Vagina (tissue), 2 donors: Measurements from ENCODE around the gene CNTN1. TPM values are rescaled to one million over a fixed set of nuclear protein-coding genes. Genes with fewer than 3 reads are reported as not detected.
"Not testable (repeated sequence)": the region's sequence is repeated elsewhere in the genome, so short reads cannot be mapped to it uniquely, and the experiment has no call there.

Source experiments
- DNase-seq, 2 donors: peaks; one replicate each; pipeline ENCODE4 v3.0.0-alpha.2; 2017; ENCODE audit errors: extremely low spot score in 2 of 2
- H3K27ac ChIP-seq: fragments of 200-600 bp; sonication (generic); one replicate; pipeline ENCODE4 v1.5.1; 2019
- H3K27me3 ChIP-seq: fragments of 200-600 bp; sonication (generic); one replicate; pipeline ENCODE4 v1.5.1; 2019
- H3K36me3 ChIP-seq, 2 donors: fragments of 200-600 bp; sonication (generic); one replicate each; pipeline ENCODE4 v1.5.1; 2017 to 2019
- H3K4me1 ChIP-seq: fragments of 200-600 bp; sonication (generic); one replicate; pipeline ENCODE4 v1.5.1; 2019
- H3K4me3 ChIP-seq, 2 donors: fragments of 200-600 bp; sonication (generic); 1 replicate in 1 of 2; 2 replicates in 1 of 2; pipeline ENCODE4 v1.5.1; 2016 to 2019
- H3K9me3 ChIP-seq: fragments of 200-600 bp; sonication (generic); one replicate; pipeline ENCODE4 v1.5.1; 2019
- CTCF ChIP-seq, 3 experiments: fragments of 450-650 bp in 2 of 3; fragments of 200-600 bp in 1 of 3; sonication (generic) in 1 of 3; IDR thresholded peaks; one replicate each; pipeline ENCODE4 v1.5.1; 2017 to 2019; ENCODE audit warnings: antibody characterized with exemption in 3 of 3, mild to moderate bottlenecking in 2 of 3, moderate library complexity in 2 of 3
- POLR2A ChIP-seq, 2 donors: fragments of 450-650 bp; IDR thresholded peaks; one replicate each; pipeline ENCODE4 v1.6.1; 2017; ENCODE audit warnings: antibody characterized with exemption in 2 of 2, mild to moderate bottlenecking in 2 of 2, moderate library complexity in 2 of 2
- POLR2AphosphoS5 ChIP-seq, 2 donors: sonication (generic); formaldehyde crosslinking; IDR thresholded peaks; one replicate each; pipeline ENCODE4 v1.9.0; 2017; ENCODE audit warnings: antibody characterized with exemption in 2 of 2, mild to moderate bottlenecking in 2 of 2, low read depth in 1 of 2; ENCODE audit not compliant: insufficient read depth in 1 of 2
- intact Hi-C: fragments of 100-400 bp; cut with DNase I; formaldehyde crosslinking; loops from one replicate; pipeline ENCODE4 v1.15.1; 2023
- total RNA-seq: library from RNA; depleted of rRNA; stranded (reverse); fragments of >200 nt; gene quantifications from one replicate; pipeline ENCODE4 v1.2.3, GENCODE V29; 2016

Gene CNTN1
- total RNA-seq, 1 donor from 2014 or later, result 15.2 TPM

- intact Hi-C loops, result no loop called here
- no peaks in the 10 kb centered on the region for H3K9me3 ChIP-seq
- H3K27me3 ChIP-seq, result no peaks in the 10 kb centered on the region
- TF ChIP-seq POLR2AphosphoS5 (IDR thresholded peaks at IDR 0.05; ENCODE audit: insufficient read depth in 1 of 2, low read depth in 1 of 2) (no peak), CTCF (IDR thresholded peaks at IDR 0.05) (no peak), POLR2A (IDR thresholded peaks at IDR 0.05) (no peak)
- H3K27ac ChIP-seq, result no peak overlapping the region
- no peak overlapping the region for H3K4me3 ChIP-seq
- H3K4me1 ChIP-seq, result no peaks in the 10 kb centered on the region
- no peak for DNase-seq
- H3K36me3 ChIP-seq, result no peaks in the 10 kb centered on the region
Measured at GRCh38 chr12:40735551-40736230, 43.5 kb downstream of the CNTN1 start.

GRCh38 chr12:40737416-40737815 lies 45.2 kb downstream of the CNTN1 start:
- intact Hi-C loops, H3K9me3 ChIP-seq, H3K27me3 ChIP-seq, H3K36me3 ChIP-seq, DNase-seq, H3K4me1 ChIP-seq, H3K4me3 ChIP-seq, H3K27ac ChIP-seq: not testable (repeated sequence)

GRCh38 chr12:40738856-40739255 lies 46.6 kb downstream of the CNTN1 start:
- DNase-seq, result no peak
- H3K36me3 ChIP-seq, result no peaks in the 10 kb centered on the region
- H3K27ac ChIP-seq, result no peak overlapping the region
- intact Hi-C loops, result no loop called here
- H3K4me3 ChIP-seq, result no peak overlapping the region
- no peaks in the 10 kb centered on the region for H3K27me3 ChIP-seq
- TF ChIP-seq POLR2A (IDR thresholded peaks at IDR 0.05) (no peak), CTCF (IDR thresholded peaks at IDR 0.05) (no peak), POLR2AphosphoS5 (IDR thresholded peaks at IDR 0.05; ENCODE audit: insufficient read depth in 1 of 2, low read depth in 1 of 2) (no peak)
- no peaks in the 10 kb centered on the region for H3K4me1 ChIP-seq
- no peaks in the 10 kb centered on the region for H3K9me3 ChIP-seq

GRCh38 chr12:40742041-40742440 lies 49.8 kb downstream of the CNTN1 start:
- H3K4me1 ChIP-seq, result no peaks in the 10 kb centered on the region
- TF ChIP-seq POLR2A (IDR thresholded peaks at IDR 0.05) (no peak), POLR2AphosphoS5 (IDR thresholded peaks at IDR 0.05; ENCODE audit: insufficient read depth in 1 of 2, low read depth in 1 of 2) (no peak), CTCF (IDR thresholded peaks at IDR 0.05) (no peak)
- DNase-seq, result no peak
- H3K27me3 ChIP-seq, result no peaks in the 10 kb centered on the region
- no peaks in the 10 kb centered on the region for H3K9me3 ChIP-seq
- no peak overlapping the region for H3K4me3 ChIP-seq
- no peak overlapping the region for H3K27ac ChIP-seq
- intact Hi-C loops, result no loop called here
- no peaks in the 10 kb centered on the region for H3K36me3 ChIP-seq

- no peak for TF ChIP-seq CTCF (IDR thresholded peaks at IDR 0.05)
- H3K9me3 ChIP-seq, result no peaks in the 10 kb centered on the region
- intact Hi-C loops, result no loop called here
Measured at GRCh38 chr12:40745386-40745785, 53.1 kb downstream of the CNTN1 start.

More at GRCh38 chr12:40745386-40745785, 53.1 kb downstream of the CNTN1 start:
- H3K4me1 ChIP-seq, result no peaks in the 10 kb centered on the region
- no peak overlapping the region for H3K27ac ChIP-seq
- H3K27me3 ChIP-seq, result no peaks in the 10 kb centered on the region
- DNase-seq, result no peak
- H3K4me3 ChIP-seq, result no peak overlapping the region
- H3K36me3 ChIP-seq, result no peaks in the 10 kb centered on the region
